RWPE2 (cell line): ENCODE data around the gene LAPTM5.

ENCODE experiments used
- ATAC-seq: fragments of 200-7000 bp; cut with Tn5 transposase; 3 replicates; pipeline ENCODE4 v1.9.1; 2021; ENCODE audit warnings: low read depth
- DNase-seq: peaks from one replicate; pipeline ENCODE4 v3.0.0-alpha.2; 2020; ENCODE audit warnings: low spot score
- H3K27ac ChIP-seq: fragments of 450-650 bp; 2 replicates; pipeline ENCODE4 v1.5.1; 2017; ENCODE audit warnings: mild to moderate bottlenecking; ENCODE audit not compliant: poor library complexity, severe bottlenecking
- H3K27me3 ChIP-seq: fragments of 250-450 bp; sonication (Bioruptor Pico); 2 replicates; pipeline ENCODE4 v1.5.1; 2021; ENCODE audit warnings: mild to moderate bottlenecking, moderate library complexity; ENCODE audit not compliant: insufficient read depth, poor library complexity, severe bottlenecking
- H3K36me3 ChIP-seq: fragments of 250-450 bp; sonication (Bioruptor Pico); 2 replicates; pipeline ENCODE4 v1.5.1; 2020; ENCODE audit warnings: low read depth, mild to moderate bottlenecking, moderate library complexity
- H3K4me1 ChIP-seq: fragments of 250-450 bp; sonication (Bioruptor Pico); 2 replicates; pipeline ENCODE4 v1.5.1; 2021; ENCODE audit warnings: mild to moderate bottlenecking, moderate library complexity; ENCODE audit not compliant: insufficient read depth, poor library complexity, severe bottlenecking
- H3K4me3 ChIP-seq: fragments of 250-450 bp; sonication (Bioruptor Pico); 2 replicates; pipeline ENCODE4 v1.5.1; 2021; ENCODE audit warnings: mild to moderate bottlenecking, moderate library complexity; ENCODE audit not compliant: severe bottlenecking
- H3K9me3 ChIP-seq: fragments of 250-450 bp; sonication (Bioruptor Pico); 2 replicates; pipeline ENCODE4 v1.5.1; 2021; ENCODE audit warnings: mild to moderate bottlenecking, moderate library complexity; ENCODE audit not compliant: severe bottlenecking
- CTCF ChIP-seq: fragments of 450-650 bp; IDR thresholded peaks from one replicate; pipeline ENCODE4 v1.5.1; 2017; ENCODE audit warnings: mild to moderate bottlenecking, moderate library complexity; ENCODE audit not compliant: poor library complexity, severe bottlenecking

Gene LAPTM5

GRCh38 chr1:30733493-30733892 lies 24.1 kb downstream of the LAPTM5 start:
- ATAC-seq (no peak), DNase-seq (no peak)
- no peaks in the 10 kb centered on the region for H3K27me3 ChIP-seq
- TF ChIP-seq CTCF, result no peak
- no peaks in the 10 kb centered on the region for H3K9me3 ChIP-seq
- H3K4me3 ChIP-seq, result no peak overlapping the region
- no peak overlapping the region for H3K27ac ChIP-seq
- H3K4me1 ChIP-seq, result no peaks in the 10 kb centered on the region
- H3K36me3 ChIP-seq, result no peaks in the 10 kb centered on the region

GRCh38 chr1:30732277-30732996 lies 25.1 kb downstream of the LAPTM5 start:
- no peaks in the 10 kb centered on the region for H3K4me1 ChIP-seq
- no peak overlapping the region for H3K27ac ChIP-seq
- DNase-seq, result no peak
- H3K4me3 ChIP-seq, result no peak overlapping the region
- H3K36me3 ChIP-seq, result no peaks in the 10 kb centered on the region
- H3K9me3 ChIP-seq, result no peaks in the 10 kb centered on the region
- H3K27me3 ChIP-seq, result no peaks in the 10 kb centered on the region
- no peak for TF ChIP-seq CTCF
- ATAC-seq, result no peak

GRCh38 chr1:30731806-30732276 lies 25.7 kb downstream of the LAPTM5 start:
- no peak for TF ChIP-seq CTCF
- Histone ChIP-seq H3K9me3 (no peaks in the 10 kb centered on the region), H3K27ac (no peak overlapping the region), H3K4me1 (no peaks in the 10 kb centered on the region), H3K27me3 (no peaks in the 10 kb centered on the region), H3K4me3 (no peak overlapping the region), H3K36me3 (no peaks in the 10 kb centered on the region)
- no peak for DNase-seq
- ATAC-seq, result no peak

- no peaks in the 10 kb centered on the region for H3K36me3 ChIP-seq
- ATAC-seq (no peak), DNase-seq (no peak)
- no peak overlapping the region for H3K27ac ChIP-seq
- no peaks in the 10 kb centered on the region for H3K4me1 ChIP-seq
- no peak for TF ChIP-seq CTCF
- no peak overlapping the region for H3K4me3 ChIP-seq
- no peaks in the 10 kb centered on the region for H3K27me3 ChIP-seq
- H3K9me3 ChIP-seq, result no peaks in the 10 kb centered on the region
Observed at GRCh38 chr1:30731109-30731805, 26.3 kb downstream of the LAPTM5 start.
